Peyer's patch (tissue), 4 donors: ENCODE data around the gene FBN1.

Experiments used
- CTCF ChIP-seq, 6 experiments: fragments of 450-650 bp in 4 of 6; fragments of 200-600 bp in 2 of 6; sonication (generic) in 1 of 6; IDR thresholded peaks; one replicate each; pipeline ENCODE4 v1.5.1; 2017 to 2019; ENCODE audit warnings: antibody characterized with exemption in 6 of 6, mild to moderate bottlenecking in 3 of 6, moderate library complexity in 1 of 6
- POLR2A ChIP-seq, 2 donors: fragments of 450-650 bp; IDR thresholded peaks; one replicate each; pipeline ENCODE4 v1.5.1; 2017; ENCODE audit warnings: antibody characterized with exemption in 2 of 2, mild to moderate bottlenecking in 2 of 2, moderate library complexity in 2 of 2

GRCh38 chr15:48451736-48452135 is 193.8 kb downstream of the FBN1 start:
- TF ChIP-seq POLR2A (IDR thresholded peaks at IDR 0.05) (no peak), CTCF (IDR thresholded peaks at IDR 0.05) (no peak)
